Activated T-cell treated with anti-CD3 and anti-CD28 coated beads for 1 hour (primary cell): ENCODE measurements around the gene METTL8.
"Not testable (repeated sequence)": the region's sequence is repeated elsewhere in the genome, so short reads cannot be mapped to it uniquely, and the experiment has no call there.

Experiments
- DNase-seq: peaks from one replicate; pipeline ENCODE4 v3.0.0-alpha.2; 2020; ENCODE audit warnings: low read depth

The METTL8 gene

DNA sequence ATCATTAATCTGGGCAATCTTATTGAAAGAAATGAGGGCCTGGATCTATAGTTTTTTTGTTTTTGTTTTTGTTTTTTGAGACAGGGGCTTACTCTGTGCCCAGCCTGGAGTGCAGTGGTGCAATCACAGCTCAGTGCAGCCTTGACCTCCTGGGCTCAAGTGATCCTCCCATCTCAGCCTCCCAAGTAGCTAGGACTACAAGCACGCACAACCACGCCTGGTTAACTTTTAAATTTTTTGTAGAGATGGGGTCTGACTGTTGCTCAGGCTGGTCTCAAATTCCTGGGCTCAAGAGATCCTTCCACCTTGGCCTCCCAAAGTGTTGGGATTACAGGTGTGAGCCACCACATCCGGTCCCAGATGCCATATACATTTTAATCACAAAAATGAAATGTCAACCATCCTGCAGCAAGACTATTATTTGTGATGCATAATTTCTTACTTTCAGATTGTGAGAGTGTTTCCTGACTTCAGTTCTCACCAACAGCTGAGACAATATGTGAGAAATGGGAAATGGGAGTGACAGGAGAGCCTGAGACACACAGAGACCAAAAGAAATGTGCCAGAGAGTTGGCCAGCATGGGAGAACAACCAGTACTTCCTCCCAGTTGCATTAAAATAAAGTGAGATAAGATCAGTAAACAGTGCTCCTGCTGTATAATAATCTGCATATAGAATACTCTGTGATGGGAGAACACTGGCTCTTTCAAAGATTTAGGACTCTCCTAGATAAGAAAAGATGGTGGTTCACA, 87.6 kb downstream of the METTL8 start:
- no peak for DNase-seq

DNA sequence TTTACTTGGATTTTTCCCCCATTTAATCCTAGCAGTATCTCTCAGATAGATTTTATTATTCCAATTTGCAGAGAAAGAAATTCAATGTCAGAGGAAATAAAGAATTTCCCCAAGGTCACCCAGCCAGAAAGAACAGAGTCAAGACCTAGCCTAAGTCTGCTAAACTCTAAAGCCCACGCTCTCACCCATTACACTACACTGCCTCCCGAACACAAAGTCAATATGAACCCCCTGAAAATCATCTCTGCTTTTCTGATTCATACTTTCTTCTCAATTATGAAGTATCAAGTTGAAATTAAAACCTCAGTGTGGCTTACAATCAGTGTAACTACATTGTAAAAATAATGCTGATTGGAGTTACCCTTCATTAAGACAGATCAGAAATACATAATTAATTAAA, 89.6 kb downstream of the METTL8 start:
- DNase-seq, result no peak

DNA sequence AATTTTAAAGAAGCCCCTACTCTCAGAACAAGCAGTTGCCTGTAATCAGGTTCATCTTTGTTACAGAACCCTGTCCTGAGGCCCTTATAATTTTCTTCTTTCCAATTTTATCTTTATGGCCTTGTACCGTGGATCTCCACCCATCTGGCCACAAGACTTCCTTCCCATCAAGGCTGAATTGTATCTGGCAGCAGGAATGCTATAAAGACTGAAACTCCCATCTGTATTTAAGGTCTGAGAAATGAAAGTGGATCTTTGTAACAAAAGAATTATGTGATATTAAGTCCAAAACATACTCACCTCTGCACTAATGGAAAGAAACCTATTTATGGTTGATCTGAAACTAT, 91.8 kb downstream of the METTL8 start:
- DNase-seq, result no peak

DNA sequence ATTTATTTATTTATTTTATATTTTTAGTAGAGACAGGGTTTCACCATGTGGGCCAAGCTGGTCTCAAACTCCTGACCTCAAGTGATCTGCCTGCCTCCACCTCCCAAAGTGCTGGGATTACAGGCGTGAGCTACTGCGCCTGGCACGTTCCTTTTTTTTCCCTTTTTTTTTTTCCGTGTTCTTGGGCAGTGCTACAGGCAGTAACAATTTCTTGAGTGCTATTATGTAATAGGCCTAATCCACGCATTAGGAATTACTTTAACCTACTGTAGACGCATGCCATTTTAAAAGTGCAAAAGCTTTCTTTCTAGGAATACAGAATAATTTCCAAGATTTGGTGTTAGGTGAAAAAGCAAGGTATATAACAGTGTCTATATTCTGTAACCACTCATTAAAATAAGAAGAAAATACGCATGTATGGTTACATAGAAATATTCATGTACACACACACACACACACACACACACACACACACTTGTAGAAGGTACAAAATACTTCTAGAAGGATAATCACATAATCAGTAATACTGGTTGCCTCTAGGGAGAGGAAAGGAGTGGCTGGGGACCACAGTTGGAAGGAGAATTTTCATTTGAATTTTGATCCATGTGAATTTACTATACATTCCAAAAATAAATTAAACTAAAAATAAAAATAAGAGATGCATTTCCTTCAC, 92.3 kb downstream of the METTL8 start:
- DNase-seq, result no peak

DNA sequence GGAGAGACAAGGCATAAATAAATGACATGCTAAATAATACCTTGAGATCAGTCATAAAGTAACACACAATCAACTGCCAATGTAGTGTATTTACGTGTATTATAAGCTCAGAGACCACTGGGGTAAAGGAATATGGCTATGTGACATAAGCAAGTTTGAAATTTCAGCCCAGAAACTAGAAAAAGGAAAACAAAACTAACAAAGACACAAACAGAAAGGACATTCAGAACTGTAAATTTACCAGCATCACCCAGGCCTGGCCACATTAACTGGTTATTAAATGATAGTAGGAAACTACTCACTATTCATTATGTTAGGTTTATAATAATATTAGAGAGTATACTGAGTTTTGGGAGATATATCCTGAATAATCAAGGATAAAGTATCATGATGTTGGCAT, 98.8 kb downstream of the METTL8 start:
- DNase-seq, result no peak

DNA sequence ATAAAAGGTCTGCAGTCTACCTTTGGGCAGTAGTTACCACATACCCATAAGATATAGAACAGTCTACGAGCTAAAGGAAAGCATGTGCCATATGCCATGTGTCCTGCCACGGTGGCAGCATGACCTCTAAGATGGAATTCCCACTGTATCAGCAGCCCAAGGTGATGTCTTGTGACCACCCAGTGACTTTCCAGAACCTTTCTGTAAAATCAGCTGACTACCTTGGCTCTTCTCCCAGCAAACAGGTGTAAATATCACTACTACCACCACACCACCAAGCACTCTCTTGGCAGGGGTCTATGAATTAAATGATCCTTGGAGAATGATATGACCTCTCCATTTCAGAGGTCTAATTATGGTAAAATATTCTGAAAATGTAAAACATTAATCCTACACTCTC, 99.6 kb downstream of the METTL8 start:
- no peak for DNase-seq

DNA sequence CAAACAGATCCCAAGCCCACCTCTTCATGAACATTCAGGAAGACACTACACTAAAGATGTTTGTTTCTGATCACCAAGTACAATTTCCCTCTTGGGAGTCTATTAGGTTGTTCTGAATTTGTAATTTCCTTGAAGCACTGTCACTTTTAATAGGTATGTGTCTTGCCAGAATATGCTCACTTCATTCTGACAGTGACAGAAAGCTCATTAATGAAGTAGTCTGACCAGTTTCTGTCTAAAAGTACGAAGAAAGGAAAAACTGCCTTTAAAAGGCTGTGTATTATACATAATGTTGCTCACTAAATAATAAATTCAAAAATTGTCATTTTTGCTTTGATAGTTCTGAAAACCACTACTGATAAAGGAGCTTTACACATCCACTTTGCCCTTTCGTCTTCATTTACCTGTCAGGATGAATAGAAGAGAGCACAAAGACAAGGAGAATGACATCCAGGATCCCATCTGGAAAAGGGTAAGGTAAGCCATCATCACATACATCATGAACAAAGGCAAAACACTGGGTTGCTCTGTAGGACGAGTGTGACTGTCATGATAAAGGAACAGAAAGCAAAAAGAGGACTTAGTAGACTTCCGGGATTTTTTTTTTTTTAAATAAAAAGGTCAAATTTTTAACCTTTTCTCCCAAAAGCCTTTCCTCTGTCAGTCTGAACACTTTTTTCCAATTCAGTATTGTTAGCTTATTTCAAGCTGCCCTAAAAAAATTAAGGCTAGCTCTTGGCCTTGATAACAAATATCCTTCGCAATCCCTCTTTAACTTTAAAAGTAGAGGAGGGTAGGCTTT, 103.4 kb downstream of the METTL8 start:
- DNase-seq, result no peak

DNA sequence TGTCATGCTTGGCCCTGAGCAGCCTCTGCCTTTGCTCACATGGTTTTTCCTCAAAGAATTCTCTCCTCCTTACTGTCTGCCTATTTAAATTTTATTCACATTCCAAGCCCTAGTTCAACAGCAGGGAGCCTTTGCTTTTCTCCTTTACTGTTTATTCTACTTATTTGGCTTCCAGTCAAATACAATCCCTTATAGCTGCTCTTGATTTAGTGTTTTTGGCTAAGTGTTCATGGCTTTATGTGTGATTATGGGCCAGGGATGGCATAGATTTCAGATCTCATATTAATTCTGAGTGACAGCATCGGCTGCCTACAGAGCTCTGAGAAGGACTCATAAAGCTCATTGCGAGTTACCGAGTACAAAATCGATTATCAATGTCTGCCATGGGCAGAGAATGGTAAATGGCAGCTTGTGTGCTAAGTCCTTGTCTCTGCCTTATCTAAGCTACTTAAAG, 106.7 kb downstream of the METTL8 start:
- DNase-seq, result no peak

DNA sequence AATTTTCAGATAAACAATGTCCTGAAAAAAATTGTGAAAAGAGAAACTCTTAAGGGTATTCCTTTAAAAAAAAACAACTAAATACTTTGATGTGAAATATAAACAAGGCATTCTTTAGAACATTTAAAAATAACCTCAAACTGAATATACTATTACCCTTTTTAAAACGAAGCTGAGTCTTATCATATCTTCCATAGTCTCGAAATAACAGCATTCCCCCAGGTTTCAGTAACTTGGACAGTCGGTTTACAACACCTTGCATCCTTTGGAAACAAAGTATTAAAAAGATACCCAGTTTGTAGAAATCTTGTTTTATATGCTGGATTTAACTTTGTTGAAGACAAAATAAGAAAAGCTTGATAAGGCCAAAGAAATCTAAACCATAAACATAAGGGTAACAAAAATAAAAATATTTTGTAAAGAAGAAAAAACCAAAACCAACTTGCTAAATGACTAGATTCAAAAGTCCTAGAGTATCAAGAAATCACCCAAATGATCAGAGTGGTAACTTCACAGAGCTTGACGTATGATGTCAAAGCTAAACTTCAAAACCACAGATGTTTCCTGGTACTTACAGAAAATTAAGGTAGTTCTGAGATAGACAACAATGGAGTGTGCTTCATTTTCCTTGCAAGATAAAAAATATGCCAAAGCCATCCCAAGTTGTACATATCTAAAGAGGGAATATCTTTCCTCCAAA, 107.8 kb downstream of the METTL8 start:
- no peak for DNase-seq

DNA sequence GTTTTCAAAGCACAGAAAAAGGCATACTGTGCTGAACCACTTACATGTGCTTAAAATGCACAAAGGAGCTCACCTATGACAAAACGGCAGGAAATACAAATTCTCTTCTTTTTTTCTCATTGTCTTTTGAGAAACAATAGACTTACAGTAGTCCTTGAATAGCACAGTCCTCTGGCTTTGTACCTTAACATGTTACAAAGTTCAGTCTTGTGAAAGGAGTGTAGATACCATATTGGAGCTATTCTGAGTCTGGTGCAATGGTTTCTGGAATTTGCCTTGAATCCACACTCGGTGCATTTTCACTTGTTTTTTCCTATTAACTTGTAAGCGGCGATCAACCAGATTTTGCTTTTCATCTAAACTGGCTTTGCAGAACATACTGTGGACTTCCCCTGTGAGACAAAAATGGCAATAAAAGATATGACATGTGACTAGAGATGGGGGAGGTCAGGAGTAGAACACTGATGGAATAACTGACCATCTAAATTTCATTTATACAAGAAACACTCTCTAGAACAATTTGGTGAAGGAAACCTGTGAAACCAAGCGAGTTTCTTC, 109.7 kb downstream of the METTL8 start:
- DNase-seq, result no peak

DNA sequence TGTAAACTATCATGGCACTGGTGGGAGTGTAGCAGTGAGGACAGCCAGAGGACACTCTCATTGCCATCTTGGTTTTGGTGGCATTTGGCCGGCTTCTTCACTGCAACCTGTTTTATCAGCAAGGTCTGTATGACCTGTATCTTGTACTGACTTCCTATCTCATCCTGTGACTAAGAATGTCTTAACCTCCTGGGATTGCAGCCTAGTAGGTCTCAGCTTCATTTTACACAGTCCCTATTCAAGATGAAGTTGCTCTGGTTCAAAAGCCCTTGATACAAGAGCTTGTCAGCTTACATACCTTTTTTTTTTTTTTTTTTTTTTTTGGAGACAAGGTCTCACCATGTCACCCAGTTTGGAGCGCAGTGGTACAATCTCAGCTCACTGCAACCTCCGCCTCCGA, 110.9 kb downstream of the METTL8 start:
- DNase-seq, result no peak

DNA sequence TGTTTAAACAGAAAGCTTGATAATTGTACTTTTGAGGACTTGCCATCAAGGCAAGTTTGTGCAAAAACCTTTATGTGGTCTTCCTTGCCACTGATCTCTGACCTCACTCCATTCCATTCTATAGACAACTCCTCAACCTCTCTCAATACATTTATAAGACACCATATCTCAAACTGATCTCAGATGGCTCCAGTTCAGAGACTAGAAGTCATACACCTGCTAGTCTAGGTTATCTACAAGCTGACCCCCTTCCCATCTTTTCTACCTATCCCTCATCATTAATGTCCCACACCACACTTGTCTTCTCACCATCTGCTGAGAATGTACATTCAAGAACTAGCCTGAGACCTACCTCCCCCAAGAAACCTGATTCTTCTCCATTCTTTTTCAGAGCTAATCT, 113.1 kb downstream of the METTL8 start:
- DNase-seq, result no peak

DNA sequence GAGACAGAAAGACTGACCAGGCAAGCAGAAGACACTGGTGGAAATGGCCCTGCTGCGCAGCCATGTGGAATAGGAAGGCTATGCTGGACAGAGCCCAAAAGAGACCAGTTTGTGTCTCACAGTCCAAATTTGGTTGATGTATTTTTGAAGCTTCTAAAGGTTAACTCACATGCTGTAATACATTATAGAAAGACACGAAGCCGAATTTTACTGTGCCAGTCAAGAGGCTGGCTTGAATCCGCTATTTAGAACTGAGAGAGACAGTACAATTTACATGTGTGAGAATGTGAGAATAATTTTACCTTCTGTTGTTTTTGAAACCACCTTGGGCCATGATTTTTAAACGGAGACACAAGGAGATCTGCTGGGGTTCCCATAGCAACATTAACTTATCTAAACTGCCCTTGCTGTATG, 113.6 kb downstream of the METTL8 start:
- no peak for DNase-seq

DNA sequence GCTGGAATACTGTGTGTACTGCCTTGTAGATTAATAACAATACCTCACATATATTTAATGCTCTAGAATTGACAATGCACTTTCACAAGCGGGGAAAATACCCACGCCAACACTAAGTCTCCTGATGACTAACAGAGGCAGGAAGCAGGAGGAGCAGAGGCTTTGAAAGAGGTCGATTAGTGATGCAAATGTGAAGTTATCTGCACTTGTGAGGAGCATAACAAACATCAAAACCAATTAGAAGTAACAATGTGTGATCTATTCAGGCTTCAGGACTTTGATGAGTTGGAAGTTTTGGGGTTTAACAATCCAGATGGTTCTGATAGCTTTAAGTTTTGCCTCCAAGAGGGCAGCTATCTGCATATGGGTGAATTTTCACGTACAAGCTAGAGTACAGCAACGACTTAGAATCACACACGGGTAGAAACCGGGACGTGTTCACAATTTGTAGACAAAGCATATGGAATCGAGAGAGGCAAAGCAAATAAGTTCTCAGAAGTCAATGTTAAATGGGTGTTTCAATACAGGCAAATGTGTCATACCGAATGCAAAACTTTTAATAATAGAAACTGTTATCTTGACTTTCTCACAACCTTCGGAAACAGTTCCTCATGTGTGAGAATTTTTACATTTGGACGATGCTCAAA, 114.5 kb downstream of the METTL8 start:
- peak; percentile 7 for DNase-seq

DNA sequence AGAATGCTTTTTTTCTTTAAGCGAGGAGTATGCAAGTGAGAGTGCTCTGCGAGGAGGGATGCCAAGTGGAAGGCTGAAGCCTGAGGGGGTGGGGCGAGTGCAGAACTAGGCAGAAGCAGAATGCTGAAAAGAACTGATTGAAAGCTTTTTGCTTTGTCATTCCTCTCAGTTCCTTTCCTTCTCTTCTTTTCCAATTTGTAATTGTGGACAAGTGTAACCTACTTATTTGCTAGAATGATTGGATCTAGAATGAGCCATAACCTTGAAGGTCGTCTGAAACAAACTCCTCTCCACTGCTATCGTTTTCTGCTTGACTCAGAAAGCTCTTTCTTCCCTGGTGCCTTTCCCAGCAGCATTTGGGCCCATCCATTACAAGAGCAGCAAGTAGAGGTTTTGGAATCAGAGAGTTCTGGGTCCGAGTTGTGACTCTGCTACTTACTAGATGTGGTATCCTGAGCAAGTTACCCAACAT, 115.3 kb downstream of the METTL8 start:
- DNase-seq, result no peak

DNA sequence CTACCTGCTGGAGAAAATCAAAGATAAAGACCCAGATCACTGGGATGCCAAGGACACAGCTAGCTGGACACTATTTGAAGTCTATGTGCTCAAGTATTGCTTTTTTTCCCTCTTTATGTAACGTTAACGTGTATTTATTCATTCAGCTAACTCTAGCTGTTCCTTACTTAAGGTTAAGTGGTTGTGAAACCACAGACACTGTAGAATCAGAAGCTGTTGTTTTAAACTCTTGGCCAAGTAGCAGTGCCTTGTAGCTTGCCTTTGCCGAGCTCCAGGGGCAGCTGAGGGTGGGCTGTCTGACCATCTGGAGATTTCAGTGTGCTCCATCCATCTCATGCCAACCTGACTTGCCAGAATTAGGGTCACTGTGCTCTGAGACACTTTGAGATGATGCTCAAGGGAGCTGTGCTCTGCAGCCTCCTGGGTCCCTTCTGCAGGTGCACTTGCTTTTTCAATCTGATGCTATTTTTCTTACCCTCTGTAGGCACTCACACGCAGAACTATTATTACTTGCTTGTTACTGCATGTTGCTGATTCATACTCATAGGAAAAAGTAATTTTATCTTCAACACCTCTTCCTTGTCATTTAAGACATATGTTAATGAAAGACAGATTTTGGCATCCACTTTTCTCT, 116.2 kb downstream of the METTL8 start:
- no peak for DNase-seq

DNA sequence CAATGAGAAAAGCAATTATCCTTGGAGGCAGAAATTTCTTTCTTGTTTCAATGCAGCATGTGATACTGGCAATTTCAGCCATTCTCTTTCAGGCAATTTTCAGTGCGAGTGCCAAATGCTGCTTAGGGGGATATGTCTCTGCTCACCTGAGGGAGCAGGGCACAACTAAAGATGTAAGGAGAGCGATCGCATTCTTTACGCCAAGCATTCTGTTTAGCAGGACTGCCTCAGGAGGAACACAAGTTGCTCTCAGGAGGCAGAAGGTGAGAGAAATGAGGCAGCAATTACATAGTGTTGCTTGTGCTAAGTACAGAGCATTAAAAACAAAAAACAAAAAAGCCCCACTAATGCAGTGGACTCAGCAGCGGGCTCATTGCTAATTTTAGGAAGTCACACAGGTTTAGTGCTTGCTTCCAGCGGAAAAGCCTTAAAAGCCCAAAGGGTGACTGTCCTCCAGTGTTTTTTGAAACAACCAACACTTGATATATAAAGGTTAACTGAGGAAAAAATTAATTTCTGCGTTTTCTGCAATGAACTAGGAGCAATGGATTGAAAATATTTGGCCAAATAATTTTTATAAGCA, 116.9 kb downstream of the METTL8 start:
- no peak for DNase-seq

DNA sequence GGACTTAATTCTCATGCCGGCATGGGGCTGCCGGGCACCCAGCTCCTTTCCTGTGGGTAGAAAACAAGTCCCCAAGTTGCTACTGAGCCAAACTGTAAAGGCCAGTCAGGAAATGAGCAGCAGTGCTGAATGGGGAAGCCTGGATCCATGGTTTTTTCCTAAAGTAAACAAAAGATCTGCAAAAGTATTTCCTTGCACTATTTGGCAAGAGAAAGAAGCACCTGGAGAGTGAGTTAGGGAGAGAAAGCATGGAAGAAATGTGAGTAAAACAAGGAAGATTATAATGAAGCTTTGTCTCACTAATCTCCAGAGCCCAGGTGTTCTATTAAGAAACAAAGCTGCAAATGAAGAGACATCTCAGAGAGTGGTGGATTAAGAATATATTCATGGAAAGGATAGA, 117.6 kb downstream of the METTL8 start:
- DNase-seq, result no peak

DNA sequence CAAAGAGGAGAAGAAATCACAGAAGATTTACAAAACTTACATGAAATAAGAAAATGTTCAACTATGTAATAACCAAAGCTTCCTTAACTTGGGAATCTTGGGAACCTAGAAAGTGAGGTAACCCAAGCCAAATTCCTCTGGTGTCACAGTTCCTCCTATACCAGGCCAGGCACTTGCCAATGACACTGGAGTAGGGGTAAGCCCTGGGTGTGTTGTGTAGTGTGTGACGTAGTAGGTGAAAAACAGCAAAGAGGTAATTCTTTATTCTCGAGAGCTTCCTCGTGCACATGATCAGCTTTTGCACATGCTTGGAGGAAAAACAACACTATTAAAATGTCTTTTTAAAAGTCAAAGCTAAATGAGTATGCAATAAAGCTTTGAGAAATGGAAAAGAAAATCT, 118.0 kb downstream of the METTL8 start:
- DNase-seq, result no peak

DNA sequence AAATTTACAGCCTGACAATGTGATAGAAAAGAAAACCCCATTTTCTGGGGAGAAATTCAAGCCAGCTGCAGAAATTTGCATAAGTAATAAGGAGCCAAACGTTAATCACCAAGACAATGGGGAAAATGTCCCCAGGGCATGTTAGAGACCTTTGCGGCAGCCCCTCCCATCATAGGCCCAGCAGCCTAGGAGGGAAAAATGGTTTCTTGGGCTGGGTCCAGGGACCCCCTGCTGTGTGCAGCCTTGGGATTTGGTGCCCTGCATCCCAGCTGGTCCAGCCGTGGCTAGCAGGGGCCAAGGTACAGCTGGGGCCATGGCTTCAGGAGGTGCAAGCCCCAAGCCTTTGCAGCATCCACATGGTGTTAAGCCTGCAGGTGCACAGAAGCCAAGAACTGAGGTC, 121.6 kb downstream of the METTL8 start:
- not testable (repeated sequence) for DNase-seq

DNA sequence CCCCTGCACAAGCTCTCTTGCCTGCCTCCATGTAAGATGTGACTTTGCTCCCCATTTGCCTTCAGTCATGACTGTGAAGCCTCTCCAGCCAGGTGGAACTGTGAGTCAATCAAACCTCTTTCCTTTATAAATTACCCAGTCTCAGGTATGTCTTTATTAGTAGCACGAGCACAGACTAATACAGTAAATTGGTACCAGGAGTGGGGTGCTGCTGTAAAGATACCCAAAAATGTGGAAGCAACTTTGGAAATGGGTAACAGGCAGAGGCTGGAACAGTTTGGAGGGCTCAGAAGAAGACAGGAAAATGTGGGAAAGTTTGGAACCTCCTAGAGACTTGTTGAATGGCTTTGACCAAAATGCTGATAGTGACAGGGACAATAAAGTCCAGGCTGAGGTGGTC, 122.2 kb downstream of the METTL8 start:
- DNase-seq, result not testable (repeated sequence)
